Measurements from ENCODE around the gene SLC25A11. TPM values are rescaled to one million over a fixed set of nuclear protein-coding genes. Genes with fewer than 3 reads are reported as not detected.

The SLC25A11 gene
- total RNA-seq, 1 donor from 2014 or later, result 36.8 TPM

GRCh38 chr17:4953451-4953961, 13.7 kb upstream of the SLC25A11 start:
- no peaks in the 10 kb centered on the region for H3K27me3 ChIP-seq (ENCODE audit: insufficient read depth, low read length)
- Mint-ChIP-seq H3K27ac (ENCODE audit: unreplicated experiment) (peak overlapping the region; percentile 78), H3K27me3 (ENCODE audit: low read depth, unreplicated experiment) (no peaks in the 10 kb centered on the region), H3K9me3 (ENCODE audit: unreplicated experiment) (no peaks in the 10 kb centered on the region), H3K36me3 (ENCODE audit: low read depth, unreplicated experiment) (peaks cover 9% of the 10 kb centered on the region), H3K4me3 (ENCODE audit: unreplicated experiment) (peak overlapping the region; percentile 31), H3K4me1 (ENCODE audit: low read depth, unreplicated experiment) (peaks cover 28% of the 10 kb centered on the region)
- TF ChIP-seq EZH2 (IDR thresholded peaks at IDR 0.05; ENCODE audit: insufficient read depth, low read length), result no peak
- TF ChIP-seq CTCF (IDR thresholded peaks at IDR 0.05; ENCODE audit: insufficient read depth, low read depth, low read length), result no peak
- no peaks in the 10 kb centered on the region for H3K79me2 ChIP-seq (ENCODE audit: insufficient read depth, low read length)
- H4K20me1 ChIP-seq (ENCODE audit: insufficient read depth, low read length), result peaks cover 3% of the 10 kb centered on the region
- no peaks in the 10 kb centered on the region for H3K9me3 ChIP-seq (ENCODE audit: insufficient read depth, low read depth, low read length)
- no peak overlapping the region for H3K4me3 ChIP-seq (ENCODE audit: insufficient read depth, low read depth, low read length)
- H3K4me2 ChIP-seq (ENCODE audit: low read length), result peak overlapping the region; percentile 60
- H3K4me1 ChIP-seq (ENCODE audit: insufficient read depth, low read length), result peaks cover 22% of the 10 kb centered on the region
- H2AFZ ChIP-seq (ENCODE audit: low read depth, low read length), result no peak overlapping the region
- DNase-seq (ENCODE audit: low read depth) (peak; percentile 60), FAIRE-seq (peak; percentile 76)
- H3K36me3 ChIP-seq (ENCODE audit: insufficient read depth, low read length), result no peaks in the 10 kb centered on the region
- peak overlapping the region; percentile 17 for H3K9ac ChIP-seq (ENCODE audit: low read length)
- no peak overlapping the region for H3K27ac ChIP-seq (ENCODE audit: low read depth, low read length)

GRCh38 chr17:4951486-4951885, 11.6 kb upstream of the SLC25A11 start:
- Histone ChIP-seq H3K36me3 (ENCODE audit: insufficient read depth, low read length) (peaks cover 4% of the 10 kb centered on the region), H2AFZ (ENCODE audit: low read depth, low read length) (no peak overlapping the region), H3K4me3 (ENCODE audit: insufficient read depth, low read depth, low read length) (no peak overlapping the region), H3K79me2 (ENCODE audit: insufficient read depth, low read length) (peaks cover 19% of the 10 kb centered on the region), H4K20me1 (ENCODE audit: insufficient read depth, low read length) (peaks cover 19% of the 10 kb centered on the region), H3K4me1 (ENCODE audit: insufficient read depth, low read length) (peaks cover 22% of the 10 kb centered on the region), H3K4me2 (ENCODE audit: low read length) (no peak overlapping the region), H3K9me3 (ENCODE audit: insufficient read depth, low read depth, low read length) (no peaks in the 10 kb centered on the region), H3K27ac (ENCODE audit: low read depth, low read length) (no peak overlapping the region), H3K27me3 (ENCODE audit: insufficient read depth, low read length) (no peaks in the 10 kb centered on the region), H3K9ac (ENCODE audit: low read length) (no peak overlapping the region)
- Mint-ChIP-seq H3K4me1 (ENCODE audit: low read depth, unreplicated experiment) (peaks cover 28% of the 10 kb centered on the region), H3K4me3 (ENCODE audit: unreplicated experiment) (peak overlapping the region; percentile 70), H3K9me3 (ENCODE audit: unreplicated experiment) (no peaks in the 10 kb centered on the region), H3K27ac (ENCODE audit: unreplicated experiment) (peak overlapping the region; percentile 62), H3K36me3 (ENCODE audit: low read depth, unreplicated experiment) (peaks cover 15% of the 10 kb centered on the region), H3K27me3 (ENCODE audit: low read depth, unreplicated experiment) (no peaks in the 10 kb centered on the region)
- DNase-seq (ENCODE audit: low read depth) (no peak), FAIRE-seq (no peak)
- TF ChIP-seq CTCF (IDR thresholded peaks at IDR 0.05; ENCODE audit: insufficient read depth, low read depth, low read length) (no peak), EZH2 (IDR thresholded peaks at IDR 0.05; ENCODE audit: insufficient read depth, low read length) (no peak)

GRCh38 chr17:4950746-4951204, 10.9 kb upstream of the SLC25A11 start, which contains the start of gene ENO3:
TSS of gene ENO3 (plus strand) at chr17:4951119. CDS start at chr17:4951830, 711 bp downstream.
- H3K79me2 ChIP-seq (ENCODE audit: insufficient read depth, low read length), result peaks cover 26% of the 10 kb centered on the region
- DNase-seq (ENCODE audit: low read depth), result no peak
- H3K27ac ChIP-seq (ENCODE audit: low read depth, low read length), result peak within 1 kb of the TSS; percentile 66
- H3K4me1 ChIP-seq (ENCODE audit: insufficient read depth, low read length), result peaks cover 29% of the 10 kb centered on the region
- peaks cover 8% of the 10 kb centered on the region for H3K36me3 ChIP-seq (ENCODE audit: insufficient read depth, low read length)
- peaks cover 28% of the 10 kb centered on the region for H3K4me1 Mint-ChIP-seq (ENCODE audit: low read depth, unreplicated experiment)
- peak within 1 kb of the TSS; percentile 81 for H3K4me3 Mint-ChIP-seq (ENCODE audit: unreplicated experiment)
- peak within 1 kb of the TSS; percentile 22 for H3K4me3 ChIP-seq (ENCODE audit: insufficient read depth, low read depth, low read length)
- no peaks in the 10 kb centered on the region for H3K27me3 ChIP-seq (ENCODE audit: insufficient read depth, low read length)
- TF ChIP-seq EZH2 (IDR thresholded peaks at IDR 0.05; ENCODE audit: insufficient read depth, low read length) (no peak), CTCF (IDR thresholded peaks at IDR 0.05; ENCODE audit: insufficient read depth, low read depth, low read length) (no peak)
- H3K9me3 ChIP-seq (ENCODE audit: insufficient read depth, low read depth, low read length), result no peaks in the 10 kb centered on the region
- H3K27me3 Mint-ChIP-seq (ENCODE audit: low read depth, unreplicated experiment), result no peaks in the 10 kb centered on the region
- peak within 1 kb of the TSS; percentile 75 for H3K9ac ChIP-seq (ENCODE audit: low read length)
- FAIRE-seq, result no peak
- peaks cover 13% of the 10 kb centered on the region for H3K36me3 Mint-ChIP-seq (ENCODE audit: low read depth, unreplicated experiment)
- H3K9me3 Mint-ChIP-seq (ENCODE audit: unreplicated experiment), result no peaks in the 10 kb centered on the region
- peak within 1 kb of the TSS; percentile 62 for H3K27ac Mint-ChIP-seq (ENCODE audit: unreplicated experiment)
- peak within 1 kb of the TSS; percentile 64 for H2AFZ ChIP-seq (ENCODE audit: low read depth, low read length)
- H4K20me1 ChIP-seq (ENCODE audit: insufficient read depth, low read length), result peaks cover 26% of the 10 kb centered on the region
- peak within 1 kb of the TSS; percentile 99 for H3K4me2 ChIP-seq (ENCODE audit: low read length)

Measured in astrocyte (in vitro differentiated cells and primary cell).